Pancreas (tissue), 10 donors: ENCODE data around the gene OVOL2. TPM values are rescaled to one million over a fixed set of nuclear protein-coding genes. Genes with fewer than 3 reads are reported as not detected.

Source experiments
- ATAC-seq, 4 donors: fragments of 200-7000 bp; cut with Tn5 transposase; one replicate each; pipeline versions ENCODE4 v1.8.0 to v1.9.1; 2020; ENCODE audit warnings: mild to moderate bottlenecking in 4 of 4, moderate library complexity in 4 of 4
- DNase-seq, 6 donors: peaks; one replicate each; pipeline ENCODE4 v3.0.0-alpha.2; 2020
- FAIRE-seq: peaks from 2 replicates; lab custom pipeline; 2012; peaks lifted over from hg19 to GRCh38; lab: Jason Lieb, UNC
- H3K27ac ChIP-seq, 4 donors: fragments of 200-600 bp; sonication (generic); 1 replicate in 3 of 4; 2 replicates in 1 of 4; pipeline versions ENCODE4 v1.5.0 to v1.8.0; 2020
- H3K27me3 ChIP-seq, 4 donors: fragments of 200-600 bp; one replicate each; pipeline ENCODE4 v1.8.0; 2021
- H3K36me3 ChIP-seq, 3 donors: fragments of 200-600 bp; sonication (generic) in 1 of 3; one replicate each; pipeline versions ENCODE4 v1.5.0 to v1.8.0; 2020 to 2021
- H3K4me1 ChIP-seq, 3 donors: fragments of 200-600 bp; one replicate each; pipeline ENCODE4 v1.8.0; 2021
- H3K4me3 ChIP-seq, 4 donors: fragments of 200-600 bp; sonication (generic) in 2 of 4; one replicate each; pipeline versions ENCODE4 v1.5.0 to v1.8.0; 2020 to 2021
- H3K9me3 ChIP-seq, 4 donors: fragments of 200-600 bp; one replicate each; pipeline ENCODE4 v1.8.0; 2021
- CTCF ChIP-seq, 4 donors: fragments of 200-600 bp; sonication (generic) in 3 of 4; IDR thresholded peaks; one replicate each; pipeline versions ENCODE4 v1.5.0 to v1.8.0; 2021; ENCODE audit warnings: antibody characterized with exemption in 4 of 4
- WGBS, 2 donors: extraction: QIAGEN DNeasy Blood & Tissue Kit; methylation state at CpG; one replicate each; pipeline ENCODE4 v1.1.7; 2013; 5-methylcytosine and 5-hydroxymethylcytosine counted together
- intact Hi-C, 3 donors: fragments of 100-400 bp; cut with DNase I; formaldehyde crosslinking; loops; one replicate each; pipeline versions ENCODE4 v1.11.1 to v1.14.2; 2022
- polyA plus RNA-seq, 2 donors: library from polyadenylated mRNA; stranded (reverse); fragments of 200-250 nt; gene quantifications; one replicate each; pipeline ENCODE4 v1.2.3, GENCODE V29; 2013
- total RNA-seq, 6 donors: library from RNA; stranded (reverse); fragmentation: NEBNext Ultra II Directional in 4 of 6; extraction: Animal tissue kit (Norgen Biotek cat#: 25700) in 4 of 6; gene quantifications; one replicate each; pipeline versions ENCODE4 v1.2.1 to v1.2.4, GENCODE V29; 2021 to 2023
- donor health status: healthy with polysubstance abuse.
- donor health status: DM: no; HTN: no; CAD: no; lungs with moderate emphysema.
- donor health status: DM: no; HTN: no; CAD: no.
- donor health status: control.
- donor health status: control.
- donor health status: Bipolar disorder and iron deficiency.
- donor health status: DM: yes; HTN: yes; CAD: no.
- donor health status: DM: no; HTN: no; CAD: no.
- donor health status: DM: no; HTN: no; CAD: no.
- donor health status: DM: yes; HTN: yes; CAD: no.

OVOL2 gene
- total and polyA plus RNA-seq, 8 donors = 4.2 to 7.9 (median 4.9) TPM

- FAIRE-seq (no peak), DNase-seq (no peak), ATAC-seq (peak; percentile 69 to 84 (median 76))
- Histone ChIP-seq H3K9me3 (no peaks in the 10 kb centered on the region), H3K27ac (peak overlapping the region in 1 of 4 donors; percentile 29), H3K36me3 (peaks cover 0 to 5% (median 0%) of the 10 kb centered on the region in 3 donors), H3K27me3 (no peaks in the 10 kb centered on the region), H3K4me1 (peaks cover 0 to 3% (median 0%) of the 10 kb centered on the region in 3 donors), H3K4me3 (no peak overlapping the region)
- TF ChIP-seq CTCF (IDR thresholded peaks at IDR 0.05) = no peak
- WGBS, 2 donors = 56 to 57% methylated on average over 5 of the region's 5 CpGs
- intact Hi-C loops = no loop called here
Measured at GRCh38 chr20:17992847-17993513, 64.7 kb downstream of the OVOL2 start.

GRCh38 chr20:17992224-17992637 is 65.5 kb downstream of the OVOL2 start:
- intact Hi-C loops = no loop called here
- H3K4me3 ChIP-seq = no peak overlapping the region
- 82 to 86% methylated on average over 6 of the region's 6 CpGs for WGBS, 2 donors
- peaks cover 0 to 5% (median 0%) of the 10 kb centered on the region in 3 donors for H3K36me3 ChIP-seq
- H3K27ac ChIP-seq = no peak overlapping the region
- no peak for FAIRE-seq
- TF ChIP-seq CTCF (IDR thresholded peaks at IDR 0.05) = no peak
- H3K4me1 ChIP-seq = peaks cover 0 to 3% (median 0%) of the 10 kb centered on the region in 3 donors
- no peaks in the 10 kb centered on the region for H3K9me3 ChIP-seq
- H3K27me3 ChIP-seq = no peaks in the 10 kb centered on the region
- ATAC-seq = no peak
- DNase-seq = no peak

GRCh38 chr20:17990278-17990972 is 67.3 kb downstream of the OVOL2 start:
- no peak for DNase-seq
- no peak for TF ChIP-seq CTCF (IDR thresholded peaks at IDR 0.05)
- intact Hi-C loops = no loop called here
- no peak for FAIRE-seq
- Histone ChIP-seq H3K27me3 (no peaks in the 10 kb centered on the region), H3K36me3 (peaks cover 0 to 5% (median 0%) of the 10 kb centered on the region in 3 donors), H3K4me3 (no peak overlapping the region), H3K9me3 (no peaks in the 10 kb centered on the region), H3K4me1 (peaks cover 0 to 3% (median 0%) of the 10 kb centered on the region in 3 donors), H3K27ac (no peak overlapping the region)
- 85 to 90% methylated on average over 10 of the region's 10 CpGs for WGBS, 2 donors
- ATAC-seq = no peak

GRCh38 chr20:17987988-17988387 is 69.7 kb downstream of the OVOL2 start:
- DNase-seq (no peak), FAIRE-seq (no peak), ATAC-seq (no peak)
- peaks cover 0 to 3% (median 0%) of the 10 kb centered on the region in 3 donors for H3K4me1 ChIP-seq
- no peak overlapping the region for H3K27ac ChIP-seq
- H3K27me3 ChIP-seq = no peaks in the 10 kb centered on the region
- 97 to 99% methylated on average over 3 of the region's 3 CpGs for WGBS, 2 donors
- intact Hi-C loops = no loop called here
- H3K9me3 ChIP-seq = no peaks in the 10 kb centered on the region
- no peak overlapping the region for H3K4me3 ChIP-seq
- peaks cover 0 to 5% (median 0%) of the 10 kb centered on the region in 3 donors for H3K36me3 ChIP-seq
- no peak for TF ChIP-seq CTCF (IDR thresholded peaks at IDR 0.05)
